Thoracic aorta (tissue), 2 donors: ENCODE data around the gene STX8. TPM values are rescaled to one million over a fixed set of nuclear protein-coding genes. Genes with fewer than 3 reads are reported as not detected.
A peak's percentile ranks its signal among the peaks of the same experiment; 100 is the strongest.

Experiments used
- ATAC-seq: fragments of 150-250 bp; one replicate; pipeline ENCODE4 v1.8.0; 2017; ENCODE audit warnings: low read depth; ENCODE audit not compliant: insufficient number of reproducible peaks, low FRiP score
- DNase-seq: peaks from one replicate; pipeline ENCODE4 v3.0.0-alpha.2; 2020; ENCODE audit warnings: low spot score
- H3K27ac ChIP-seq, 2 donors: fragments of 200-600 bp; sonication (generic); 1 replicate in 1 of 2; 2 replicates in 1 of 2; pipeline ENCODE4 v1.5.1; 2016; ENCODE audit warnings: mild to moderate bottlenecking in 2 of 2, moderate library complexity in 2 of 2
- H3K27me3 ChIP-seq: fragments of 200-600 bp; sonication (generic); replicated peaks from 2 replicates; pipeline ENCODE4 v1.6.0; 2016; ENCODE audit warnings: mild to moderate bottlenecking; ENCODE audit not compliant: insufficient read depth
- H3K36me3 ChIP-seq: fragments of 200-600 bp; sonication (generic); one replicate; pipeline ENCODE4 v1.5.1; 2016
- H3K4me1 ChIP-seq, 2 donors: fragments of 200-600 bp; sonication (generic); 1 replicate in 1 of 2; 2 replicates in 1 of 2; pipeline versions ENCODE4 v1.5.1 to v1.6.0; 2016; ENCODE audit warnings: low read depth in 2 of 2, mild to moderate bottlenecking in 1 of 2; ENCODE audit not compliant: control insufficient read depth in 1 of 2
- H3K4me3 ChIP-seq: fragments of 200-600 bp; sonication (generic); 2 replicates; pipeline ENCODE4 v1.5.1; 2016; ENCODE audit warnings: mild to moderate bottlenecking
- H3K9me3 ChIP-seq: fragments of 200-600 bp; sonication (generic); 2 replicates; pipeline ENCODE4 v1.5.1; 2016
- CTCF ChIP-seq: fragments of 200-600 bp; sonication (generic); IDR thresholded peaks from one replicate; pipeline ENCODE4 v1.5.1; 2019; ENCODE audit warnings: antibody characterized with exemption
- total RNA-seq, 2 donors: library from RNA; depleted of rRNA; stranded (reverse); fragments of >200 nt; gene quantifications; one replicate each; pipeline versions ENCODE4 v1.1.0 to v1.2.3, GENCODE V29; 2016

Gene STX8
- total RNA-seq, 2 donors from 2014 or later, result 93.9 to 99.8 TPM

DNA sequence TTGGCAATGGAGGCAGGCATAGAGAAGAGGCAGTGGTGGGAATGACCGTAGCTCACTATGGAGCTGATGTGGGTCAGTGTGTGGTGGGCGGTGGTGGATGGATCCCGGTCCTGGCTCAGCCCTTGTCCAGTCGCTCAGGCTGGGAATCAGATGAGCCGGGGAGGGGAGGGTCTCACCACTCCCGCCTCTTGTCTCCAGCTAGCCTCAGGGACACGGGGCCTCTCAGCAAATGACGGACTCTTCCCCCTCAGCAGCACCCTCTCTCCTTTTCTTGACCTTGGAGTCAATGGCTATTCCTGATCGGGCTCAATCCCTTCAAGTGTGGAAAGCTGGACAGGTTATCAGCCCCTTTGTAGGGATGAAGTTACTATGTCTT lies 345.8 kb downstream of the STX8 start:
- no peaks in the 10 kb centered on the region for H3K36me3 ChIP-seq
- H3K27ac ChIP-seq, result peak overlapping the region in 1 of 2 donors; percentile 85
- no peak for TF ChIP-seq CTCF
- no peaks in the 10 kb centered on the region for H3K27me3 ChIP-seq
- DNase-seq (no peak), ATAC-seq (no peak)
- no peaks in the 10 kb centered on the region for H3K9me3 ChIP-seq
- H3K4me1 ChIP-seq, result peaks cover 11 to 46% of the 10 kb centered on the region in 2 donors
- H3K4me3 ChIP-seq, result no peak overlapping the region

DNA sequence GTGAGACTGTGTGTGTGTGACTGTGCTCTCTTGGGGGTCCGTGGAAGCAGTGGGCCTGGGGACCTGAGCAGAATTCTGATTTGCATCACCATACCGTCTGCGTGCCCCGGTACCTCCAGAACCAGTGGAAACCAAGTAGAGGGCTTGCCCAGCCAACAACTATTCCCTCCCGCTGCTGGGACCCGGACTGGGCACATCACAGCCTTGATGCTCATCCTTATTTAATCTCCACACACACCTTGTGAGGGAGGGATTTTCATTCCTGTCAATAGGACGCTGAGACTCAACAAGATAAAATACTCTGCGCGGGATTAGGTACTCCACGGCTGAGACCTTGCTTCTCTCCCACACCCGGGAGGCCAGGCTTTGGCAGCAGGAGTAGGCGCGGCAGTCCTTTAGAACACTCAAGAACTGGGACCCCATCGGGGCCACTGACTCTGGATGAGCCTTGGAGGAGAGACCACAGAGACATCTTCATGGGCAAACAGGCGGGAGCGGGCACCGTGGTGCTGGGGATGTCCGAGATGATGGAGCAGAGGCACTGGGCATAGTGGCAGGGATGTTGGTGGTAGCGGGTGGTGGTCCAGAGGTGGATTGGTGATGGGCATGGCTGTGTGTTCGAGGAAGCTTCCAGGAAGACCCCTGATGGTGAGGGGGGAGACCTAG lies 346.3 kb downstream of the STX8 start:
- peak overlapping the region in 1 of 2 donors; percentile 85 for H3K27ac ChIP-seq
- no peak for ATAC-seq
- DNase-seq, result no peak

GRCh38 chr17:9228408-9229159 lies 347.0 kb downstream of the STX8 start:
- DNase-seq (no peak), ATAC-seq (peak; percentile 68)
- Histone ChIP-seq H3K27ac (peak overlapping the region; percentile 78 to 85), H3K4me1 (peaks cover 11 to 47% of the 10 kb centered on the region in 2 donors), H3K36me3 (no peaks in the 10 kb centered on the region), H3K9me3 (no peaks in the 10 kb centered on the region), H3K27me3 (no peaks in the 10 kb centered on the region), H3K4me3 (peak overlapping the region; percentile 50)
- no peak for TF ChIP-seq CTCF

More for the DNA sequence above, 346.3 kb downstream of the STX8 start:
- no peaks in the 10 kb centered on the region for H3K36me3 ChIP-seq
- H3K4me3 ChIP-seq, result no peak overlapping the region
- no peaks in the 10 kb centered on the region for H3K9me3 ChIP-seq
- H3K4me1 ChIP-seq, result peaks cover 11 to 47% of the 10 kb centered on the region in 2 donors
- no peak for TF ChIP-seq CTCF
- H3K27me3 ChIP-seq, result no peaks in the 10 kb centered on the region

DNA sequence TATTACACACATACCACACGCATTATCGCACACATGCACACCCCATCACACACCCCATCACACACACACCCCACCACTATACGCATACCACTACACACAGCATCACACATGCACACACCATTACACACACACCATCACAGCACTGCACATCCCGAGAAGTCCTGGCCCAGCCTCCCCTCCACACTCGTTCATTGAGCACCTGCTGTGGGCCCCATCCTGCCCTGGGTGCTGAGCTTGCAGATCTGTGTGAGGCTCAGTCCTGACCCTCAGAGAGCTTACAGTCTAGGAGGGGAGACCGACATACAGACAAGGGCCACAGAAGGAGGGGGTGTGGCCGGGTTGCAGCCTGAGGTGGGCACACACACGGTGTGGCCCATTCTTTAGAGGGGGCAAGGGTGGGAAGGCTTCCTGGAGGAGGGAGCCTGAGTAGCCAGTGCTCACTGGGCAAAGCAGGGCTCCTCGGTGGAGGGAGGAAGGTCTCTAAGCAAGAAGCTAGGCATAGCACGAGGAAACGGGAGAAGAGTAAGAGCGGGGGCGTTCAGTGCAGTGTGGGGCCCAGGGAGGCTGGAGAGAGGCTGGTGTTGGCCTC lies 347.7 kb downstream of the STX8 start:
- no peaks in the 10 kb centered on the region for H3K27me3 ChIP-seq
- H3K27ac ChIP-seq, result peak overlapping the region; percentile 78 to 85
- ATAC-seq (peak; percentile 14), DNase-seq (no peak)
- no peaks in the 10 kb centered on the region for H3K36me3 ChIP-seq
- H3K9me3 ChIP-seq, result no peaks in the 10 kb centered on the region
- peak overlapping the region; percentile 50 for H3K4me3 ChIP-seq
- TF ChIP-seq CTCF, result no peak
- H3K4me1 ChIP-seq, result peaks cover 11 to 47% of the 10 kb centered on the region in 2 donors

GRCh38 chr17:9226794-9227135 lies 348.9 kb downstream of the STX8 start:
- H3K4me3 ChIP-seq, result no peak overlapping the region
- no peaks in the 10 kb centered on the region for H3K9me3 ChIP-seq
- ATAC-seq (no peak), DNase-seq (no peak)
- H3K27ac ChIP-seq, result peak overlapping the region in 1 of 2 donors; percentile 11
- TF ChIP-seq CTCF, result no peak
- peaks cover 11 to 47% of the 10 kb centered on the region in 2 donors for H3K4me1 ChIP-seq
- no peaks in the 10 kb centered on the region for H3K27me3 ChIP-seq
- H3K36me3 ChIP-seq, result peaks cover 6% of the 10 kb centered on the region
